Panc1 (cell line): ENCODE measurements around the gene DCAF5. TPM values are rescaled to one million over a fixed set of nuclear protein-coding genes. Genes with fewer than 3 reads are reported as not detected.

Experiments
- ATAC-seq: fragments of 200-7000 bp; cut with Tn5 transposase; 2 replicates; pipeline ENCODE4 v1.9.1; 2020; ENCODE audit warnings: mild to moderate bottlenecking, moderate library complexity
- BruUV-seq: library from RNA; stranded (reverse); fragments of 400-500 nt; replicated peaks from 2 replicates; lab custom pipeline; 2021; lab: Mats Ljungman, UMichigan
- CTCF ChIA-PET: fragments of 300-600 bp; sonication (Branson Sonifier 250); formaldehyde crosslinking; loops from one replicate; lab custom pipeline; 2022; ENCODE audit warnings: antibody characterized with exemption; lab: Charles Lee
- POLR2A ChIA-PET: fragments of 300-600 bp; sonication (Branson Sonifier 250); formaldehyde crosslinking; loops from one replicate; lab custom pipeline; 2022; ENCODE audit warnings: antibody characterized with exemption; lab: Charles Lee
- DNase-seq: peaks from one replicate; pipeline ENCODE4 v3.0.0-alpha.2; 2010; ENCODE audit warnings: low read depth, low spot score
- H3K27ac ChIP-seq: 2 replicates; pipeline ENCODE4 v1.5.1; 2011; ENCODE audit warnings: mild to moderate bottlenecking, low read length, inconsistent platforms
- H3K27me3 ChIP-seq: fragments of 200-500 bp; sonication (Bioruptor generic); 2 replicates; pipeline ENCODE4 v1.6.0; 2014; ENCODE audit warnings: low read length, inconsistent platforms; ENCODE audit not compliant: control insufficient read depth, insufficient read depth
- H3K36me3 ChIP-seq: fragments of 200-500 bp; sonication (Bioruptor generic); 2 replicates; pipeline ENCODE4 v1.5.1; 2014; ENCODE audit warnings: inconsistent platforms, mild to moderate bottlenecking, low read length, moderate library complexity; ENCODE audit not compliant: control insufficient read depth, insufficient read depth
- H3K4me1 ChIP-seq: 2 replicates; pipeline ENCODE4 v1.5.1; 2011; ENCODE audit warnings: inconsistent platforms, mild to moderate bottlenecking, low read length, moderate library complexity; ENCODE audit not compliant: control insufficient read depth, insufficient read depth
- H3K4me3 ChIP-seq, 2 experiments: 2 replicates each; pipeline ENCODE4 v1.5.1; 2011 to 2012; ENCODE audit warnings: low read depth in 2 of 2, low read length in 2 of 2, mild to moderate bottlenecking in 2 of 2, inconsistent platforms in 1 of 2, moderate library complexity in 1 of 2
- H3K9me3 ChIP-seq: fragments of 200-500 bp; sonication (Bioruptor generic); 2 replicates; pipeline ENCODE4 v1.5.1; 2014; ENCODE audit warnings: low read depth, mild to moderate bottlenecking, inconsistent platforms, low read length, moderate library complexity; ENCODE audit not compliant: control insufficient read depth, insufficient read depth
- CTCF ChIP-seq: fragments of 450-650 bp; IDR thresholded peaks from 2 replicates; pipeline ENCODE4 v1.5.1; 2017; ENCODE audit warnings: mild to moderate bottlenecking
- POLR2AphosphoS5 ChIP-seq: IDR thresholded peaks from 2 replicates; pipeline ENCODE4 v1.6.1; 2012; ENCODE audit warnings: mild to moderate bottlenecking, low read depth, low read length, moderate library complexity
- REST ChIP-seq, 2 experiments: IDR thresholded peaks; 2 replicates each; pipeline ENCODE4 v1.6.1; 2011 to 2012; ENCODE audit warnings: low read depth in 2 of 2, control low read depth in 1 of 2, low read length in 1 of 2, mild to moderate bottlenecking in 1 of 2, moderate library complexity in 1 of 2; ENCODE audit not compliant: insufficient read depth in 1 of 2
- SIN3A ChIP-seq: IDR thresholded peaks from 2 replicates; pipeline ENCODE4 v1.6.1; 2012; ENCODE audit warnings: low read depth, mild to moderate bottlenecking, low read length, moderate library complexity, borderline replicate concordance; ENCODE audit not compliant: insufficient read depth
- TCF7L2 ChIP-seq: IDR thresholded peaks from 2 replicates; pipeline ENCODE4 v1.6.1; 2011; ENCODE audit warnings: mild to moderate bottlenecking, low read depth, low read length, inconsistent platforms
- in situ Hi-C: cut with HindIII; loops from 2 replicates; pipeline ENCODE4 v1.10.0; 2016; ENCODE audit warnings: low sequenced_read_pairs, low pct_unique_long_range_greater_than_20kb
- intact Hi-C: fragments of 100-400 bp; cut with micrococcal nuclease; formaldehyde crosslinking; loops from one replicate; pipeline ENCODE4 v1.10.0; 2022; ENCODE audit not compliant: unreplicated experiment
- total RNA-seq: library from RNA; stranded (reverse); gene quantifications from one replicate; pipeline ENCODE4 v1.2.1, GENCODE V29; 2021; ENCODE audit not compliant: unreplicated experiment

The DCAF5 gene
- total RNA-seq, 1 experiment from 2014 or later = 27.6 TPM

GRCh38 chr14:69014829-69015259 is 138.1 kb downstream of the DCAF5 start:
- BruUV-seq = no TSS peak
- no peaks in the 10 kb centered on the region for H3K27me3 ChIP-seq
- no peaks in the 10 kb centered on the region for H3K9me3 ChIP-seq
- H3K4me1 ChIP-seq = peaks cover 5% of the 10 kb centered on the region
- TF ChIP-seq CTCF (no peak), POLR2AphosphoS5 (no peak), TCF7L2 (no peak), SIN3A (no peak), REST (IDR thresholded peaks at IDR 0.05; ENCODE audit: insufficient read depth in 1 of 2, low read depth in 2 of 2, low read length in 1 of 2) (no peak)
- in situ Hi-C loops (no loop called here), intact Hi-C loops (no loop called here)
- DNase-seq (no peak), ATAC-seq (no peak)
- no peaks in the 10 kb centered on the region for H3K36me3 ChIP-seq
- H3K27ac ChIP-seq = no peak overlapping the region
- ChIA-PET POLR2A (no interaction called here), CTCF (no interaction called here)
- H3K4me3 ChIP-seq = no peak overlapping the region

- in situ Hi-C loops = no loop called here
- intact Hi-C loops = no loop called here
- Histone ChIP-seq H3K36me3 (no peaks in the 10 kb centered on the region), H3K27ac (no peak overlapping the region), H3K27me3 (no peaks in the 10 kb centered on the region), H3K4me3 (no peak overlapping the region), H3K4me1 (peaks cover 5% of the 10 kb centered on the region), H3K9me3 (no peaks in the 10 kb centered on the region)
- POLR2A ChIA-PET = interaction anchor here (0.5 kb wide), 1 partner anchor 212 kb away, joined by 8 read pairs; no protein-coding TSS in a partner anchor
- BruUV-seq = no TSS peak
- CTCF ChIA-PET = no interaction called here
- ATAC-seq = peak; percentile 75
- no peak for DNase-seq
- no peak for TF ChIP-seq TCF7L2
- no peak for TF ChIP-seq SIN3A
- TF ChIP-seq REST (IDR thresholded peaks at IDR 0.05; ENCODE audit: insufficient read depth in 1 of 2, low read depth in 2 of 2, low read length in 1 of 2) = no peak
- no peak for TF ChIP-seq CTCF
- TF ChIP-seq POLR2AphosphoS5 = no peak
These were observed 138.8 kb downstream of the DCAF5 start for GRCh38 chr14:69013943-69014782.
